DND-41 (cell line): Measurements from ENCODE around the gene TRIM36.

Experiments used
- ATAC-seq: fragments of 200-7000 bp; cut with Tn5 transposase; 3 replicates; pipeline ENCODE4 v1.9.1; 2021; ENCODE audit warnings: low read depth; ENCODE audit not compliant: insufficient read depth
- DNase-seq: peaks from one replicate; pipeline ENCODE4 v3.0.0-alpha.2; 2020
- H2AFZ ChIP-seq: 2 replicates; pipeline ENCODE4 v1.6.0; 2012; ENCODE audit warnings: low read depth, low read length
- H3K27ac ChIP-seq: 2 replicates; pipeline ENCODE4 v1.5.1; 2012; ENCODE audit warnings: low read length, inconsistent platforms
- H3K27me3 ChIP-seq: fragments of 200-600 bp; sonication (generic); 2 replicates; pipeline ENCODE4 v1.6.0; 2012; ENCODE audit warnings: low read length, mild to moderate bottlenecking, inconsistent platforms; ENCODE audit not compliant: insufficient read depth, poor library complexity
- H3K36me3 ChIP-seq: 2 replicates; pipeline ENCODE4 v1.5.1; 2012; ENCODE audit warnings: low read length, inconsistent platforms; ENCODE audit not compliant: insufficient read depth
- H3K4me1 ChIP-seq: 2 replicates; pipeline ENCODE4 v1.5.1; 2012; ENCODE audit warnings: mild to moderate bottlenecking, low read length; ENCODE audit not compliant: insufficient read depth
- H3K4me2 ChIP-seq: 2 replicates; pipeline ENCODE4 v1.6.0; 2012; ENCODE audit warnings: mild to moderate bottlenecking, moderate library complexity, low read length, inconsistent platforms; ENCODE audit not compliant: insufficient read depth
- H3K4me3 ChIP-seq, 2 experiments: fragments of 200-600 bp in 1 of 2; shearing (Covaris generic) in 1 of 2; 2 replicates each; pipeline ENCODE4 v1.5.1; 2012 to 2016; ENCODE audit warnings: inconsistent platforms in 2 of 2, low read length in 2 of 2, mild to moderate bottlenecking in 2 of 2, low read depth in 1 of 2, moderate library complexity in 1 of 2
- H3K79me2 ChIP-seq: 2 replicates; pipeline ENCODE4 v1.6.0; 2012; ENCODE audit warnings: low read length, inconsistent platforms; ENCODE audit not compliant: insufficient read depth
- H3K9ac ChIP-seq: 2 replicates; pipeline ENCODE4 v1.6.0; 2012; ENCODE audit warnings: low read depth, mild to moderate bottlenecking, inconsistent platforms, low read length, moderate library complexity
- H3K9me3 ChIP-seq: 2 replicates; pipeline ENCODE4 v1.5.1; 2012; ENCODE audit warnings: low read length, moderate library complexity, mild to moderate bottlenecking, inconsistent platforms; ENCODE audit not compliant: insufficient read depth, severe bottlenecking
- H4K20me1 ChIP-seq: 2 replicates; pipeline ENCODE4 v1.6.0; 2012; ENCODE audit warnings: low read length; ENCODE audit not compliant: insufficient read depth
- CTCF ChIP-seq: IDR thresholded peaks from 2 replicates; pipeline ENCODE4 v1.5.1; 2012; ENCODE audit warnings: borderline replicate concordance, low read length, moderate library complexity, mild to moderate bottlenecking; ENCODE audit not compliant: poor library complexity, severe bottlenecking; ENCODE audit errors: extremely low read depth
- EZH2 ChIP-seq: IDR thresholded peaks from 3 replicates; pipeline ENCODE4 v1.6.1; 2012; ENCODE audit warnings: borderline replicate concordance, low read depth, mild to moderate bottlenecking, moderate library complexity, low read length, inconsistent platforms; ENCODE audit not compliant: severe bottlenecking

The TRIM36 gene

GRCh38 chr5:115186794-115187193 lies 17.1 kb upstream of the TRIM36 start:
- Histone ChIP-seq H3K4me2 (no peak overlapping the region), H3K9ac (no peak overlapping the region), H3K4me1 (no peaks in the 10 kb centered on the region), H3K36me3 (no peaks in the 10 kb centered on the region), H2AFZ (no peak overlapping the region), H3K27me3 (no peaks in the 10 kb centered on the region), H4K20me1 (no peaks in the 10 kb centered on the region), H3K79me2 (no peaks in the 10 kb centered on the region), H3K4me3 (no peak overlapping the region), H3K27ac (no peak overlapping the region), H3K9me3 (no peaks in the 10 kb centered on the region)
- no peak for TF ChIP-seq EZH2
- no peak for TF ChIP-seq CTCF
- DNase-seq, result no peak
- no peak for ATAC-seq

DNA sequence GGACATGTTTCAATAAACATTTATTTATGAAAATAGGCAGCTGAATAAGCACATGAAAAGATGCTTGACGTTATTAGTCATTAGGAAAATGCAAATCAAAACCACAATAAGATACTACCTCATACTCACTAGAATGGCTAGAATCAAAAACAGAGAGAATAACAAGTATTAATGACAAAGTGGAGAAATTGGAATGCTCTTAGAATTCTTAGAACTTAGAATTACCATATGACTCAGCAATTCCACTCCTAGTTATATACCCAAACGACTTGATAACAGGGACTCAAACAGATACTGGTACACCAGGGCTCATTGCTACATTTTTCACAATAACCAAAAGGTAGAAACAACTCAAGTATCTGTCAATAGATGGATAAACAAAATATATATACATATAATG lies 15.1 kb upstream of the TRIM36 start:
- H3K27ac ChIP-seq, result no peak overlapping the region
- DNase-seq (no peak), ATAC-seq (no peak)
- no peak overlapping the region for H3K4me3 ChIP-seq
- H4K20me1 ChIP-seq, result no peaks in the 10 kb centered on the region
- no peaks in the 10 kb centered on the region for H3K4me1 ChIP-seq
- no peak overlapping the region for H3K9ac ChIP-seq
- TF ChIP-seq CTCF (no peak), EZH2 (no peak)
- no peaks in the 10 kb centered on the region for H3K36me3 ChIP-seq
- H3K27me3 ChIP-seq, result no peaks in the 10 kb centered on the region
- no peak overlapping the region for H3K4me2 ChIP-seq
- H3K9me3 ChIP-seq, result no peaks in the 10 kb centered on the region
- H2AFZ ChIP-seq, result no peak overlapping the region
- H3K79me2 ChIP-seq, result no peaks in the 10 kb centered on the region

DNA sequence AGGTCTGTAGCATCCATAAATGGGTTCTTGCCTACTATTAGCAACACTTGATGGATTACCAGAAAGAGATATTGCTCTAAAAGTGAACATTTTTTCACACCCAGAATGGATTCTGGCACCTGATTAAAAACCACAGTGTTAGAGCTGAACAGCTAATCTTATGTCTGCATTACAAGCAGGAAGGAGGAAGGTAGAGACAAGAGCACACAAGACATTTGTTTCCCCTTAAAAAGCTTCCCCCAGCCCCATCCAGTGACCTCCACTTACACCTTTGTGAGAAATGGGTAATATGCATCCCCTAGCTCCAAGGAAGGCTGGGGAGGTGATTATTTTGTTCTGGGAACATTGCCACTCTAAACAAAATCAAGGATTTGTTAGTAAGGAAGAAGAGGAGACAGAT lies 12.0 kb upstream of the TRIM36 start:
- H3K27ac ChIP-seq, result no peak overlapping the region
- H2AFZ ChIP-seq, result no peak overlapping the region
- no peaks in the 10 kb centered on the region for H3K4me1 ChIP-seq
- H4K20me1 ChIP-seq, result no peaks in the 10 kb centered on the region
- H3K9me3 ChIP-seq, result no peaks in the 10 kb centered on the region
- no peaks in the 10 kb centered on the region for H3K79me2 ChIP-seq
- ATAC-seq (no peak), DNase-seq (no peak)
- H3K36me3 ChIP-seq, result no peaks in the 10 kb centered on the region
- H3K4me2 ChIP-seq, result no peak overlapping the region
- H3K9ac ChIP-seq, result no peak overlapping the region
- no peak overlapping the region for H3K4me3 ChIP-seq
- no peaks in the 10 kb centered on the region for H3K27me3 ChIP-seq
- TF ChIP-seq CTCF (no peak), EZH2 (no peak)

DNA sequence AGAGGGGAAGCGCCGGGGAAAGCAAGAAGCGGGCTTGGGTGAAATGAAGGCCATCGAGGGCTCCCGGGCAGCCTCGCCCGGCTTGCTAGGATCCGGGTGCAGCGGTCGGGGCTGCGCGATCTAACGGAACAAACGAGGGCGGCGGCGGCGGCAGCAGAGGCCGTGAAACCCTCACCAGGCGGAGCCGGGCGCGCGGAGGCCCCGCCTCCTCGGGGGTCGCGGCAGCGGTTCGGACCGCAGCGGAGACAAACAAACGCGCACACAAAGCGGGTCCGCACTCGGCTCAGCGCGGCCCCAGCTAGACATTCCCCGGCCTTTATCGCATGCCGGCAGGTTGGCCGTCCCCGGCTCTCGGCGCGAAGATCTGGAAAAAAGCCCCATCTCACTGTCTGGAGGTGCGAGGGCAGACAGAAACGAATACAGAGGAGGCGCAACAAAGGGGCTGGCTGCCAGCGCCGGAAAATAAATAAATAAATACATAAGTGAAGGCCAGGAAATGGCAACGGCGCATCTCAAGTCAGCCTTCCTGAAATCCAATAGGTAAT lies 10.5 kb upstream of the TRIM36 start:
- H3K79me2 ChIP-seq, result no peaks in the 10 kb centered on the region
- no peak for ATAC-seq
- H3K4me1 ChIP-seq, result no peaks in the 10 kb centered on the region
- H3K27ac ChIP-seq, result no peak overlapping the region
- DNase-seq, result no peak
- H2AFZ ChIP-seq, result no peak overlapping the region
- no peak overlapping the region for H3K9ac ChIP-seq
- TF ChIP-seq EZH2, result no peak
- TF ChIP-seq CTCF, result no peak
- no peak overlapping the region for H3K4me2 ChIP-seq
- H3K27me3 ChIP-seq, result no peaks in the 10 kb centered on the region
- H3K4me3 ChIP-seq, result no peak overlapping the region
- no peaks in the 10 kb centered on the region for H3K9me3 ChIP-seq
- no peaks in the 10 kb centered on the region for H4K20me1 ChIP-seq
- no peaks in the 10 kb centered on the region for H3K36me3 ChIP-seq
